PC-3 (cell line): ENCODE results near the gene PCDH9. TPM values are rescaled to one million over a fixed set of nuclear protein-coding genes. Genes with fewer than 3 reads are reported as not detected.

ENCODE experiments used
- ATAC-seq: fragments of 200-7000 bp; cut with Tn5 transposase; 2 replicates; pipeline ENCODE4 v1.9.1; 2020; ENCODE audit warnings: mild to moderate bottlenecking, moderate library complexity
- BruUV-seq: library from RNA; stranded (reverse); fragments of 400-500 nt; replicated peaks from 2 replicates; lab custom pipeline; 2021; lab: Mats Ljungman, UMichigan
- CTCF ChIA-PET: fragments of 300-600 bp; sonication (Branson Sonifier 250); formaldehyde crosslinking; loops from one replicate; lab custom pipeline; 2022; ENCODE audit warnings: antibody characterized with exemption; lab: Charles Lee
- POLR2A ChIA-PET: fragments of 300-600 bp; sonication (Branson Sonifier 250); formaldehyde crosslinking; loops from one replicate; lab custom pipeline; 2022; ENCODE audit warnings: antibody characterized with exemption; ENCODE audit not compliant: unreplicated experiment; lab: Charles Lee
- DNase-seq: peaks from one replicate; pipeline ENCODE4 v3.0.0-alpha.2; 2015
- H2AFZ ChIP-seq: fragments of 300-600 bp; sonication (generic); 2 replicates; pipeline ENCODE4 v1.6.0; 2016; ENCODE audit warnings: antibody characterized with exemption, low read length
- H3F3A ChIP-seq: fragments of 300-600 bp; sonication (generic); one replicate; pipeline ENCODE4 v1.6.0; 2017; ENCODE audit warnings: antibody characterized with exemption, low read length, control low read depth, mild to moderate bottlenecking; ENCODE audit not compliant: unreplicated experiment
- H3K27ac ChIP-seq: fragments of 300-600 bp; sonication (generic); 2 replicates; pipeline ENCODE4 v1.5.1; 2016; ENCODE audit warnings: mild to moderate bottlenecking, low read length
- H3K27me3 ChIP-seq: fragments of 300-600 bp; sonication (generic); 2 replicates; pipeline ENCODE4 v1.6.1; 2016; ENCODE audit warnings: low read length, mixed read lengths
- H3K36me3 ChIP-seq: fragments of 300-600 bp; sonication (generic); 2 replicates; pipeline ENCODE4 v1.6.1; 2016; ENCODE audit warnings: low read depth, mixed run types, low read length, mixed read lengths
- H3K4me1 ChIP-seq: fragments of 300-600 bp; sonication (generic); 2 replicates; pipeline ENCODE4 v1.5.1; 2016; ENCODE audit warnings: low read length; ENCODE audit not compliant: insufficient read depth
- H3K4me2 ChIP-seq: fragments of 300-600 bp; sonication (generic); 2 replicates; pipeline ENCODE4 v1.6.0; 2016; ENCODE audit warnings: low read length
- H3K4me3 ChIP-seq: fragments of 300-600 bp; sonication (generic); 2 replicates; pipeline ENCODE4 v1.5.1; 2016; ENCODE audit warnings: mild to moderate bottlenecking, low read length, mixed read lengths
- H3K79me2 ChIP-seq: fragments of 300-600 bp; sonication (generic); 2 replicates; pipeline ENCODE4 v1.6.1; 2017; ENCODE audit warnings: low read length, mixed read lengths
- H3K9ac ChIP-seq: fragments of 300-600 bp; sonication (generic); 2 replicates; pipeline ENCODE4 v1.6.0; 2016; ENCODE audit warnings: mild to moderate bottlenecking, low read length
- H3K9me2 ChIP-seq: fragments of 300-600 bp; sonication (generic); replicated peaks from 2 replicates; pipeline ENCODE4 v1.6.1; 2016; ENCODE audit warnings: mixed run types, low read length, mixed read lengths
- H3K9me3 ChIP-seq: fragments of 300-600 bp; sonication (generic); 2 replicates; pipeline ENCODE4 v1.6.1; 2016; ENCODE audit warnings: low read length, mixed read lengths
- H4K20me1 ChIP-seq: fragments of 300-600 bp; sonication (generic); 2 replicates; pipeline ENCODE4 v1.6.1; 2016; ENCODE audit warnings: low read length, mixed read lengths
- EZH2 ChIP-seq: fragments of 300-600 bp; sonication (generic); IDR thresholded peaks from one replicate; pipeline ENCODE4 v1.6.1; 2017; ENCODE audit warnings: antibody characterized with exemption, mild to moderate bottlenecking, low read length; ENCODE audit not compliant: unreplicated experiment
- EZH2phosphoT487 ChIP-seq: fragments of 300-600 bp; sonication (generic); IDR thresholded peaks from 2 replicates; pipeline ENCODE4 v1.6.1; 2018; ENCODE audit warnings: mild to moderate bottlenecking, antibody characterized with exemption, low read length, borderline replicate concordance
- intact Hi-C: fragments of 100-400 bp; cut with micrococcal nuclease; formaldehyde crosslinking; loops from 2 replicates; pipeline ENCODE4 v1.9.0; 2023
- total RNA-seq: library from RNA; depleted of rRNA; stranded (reverse); fragments of >200 nt; gene quantifications from 2 replicates; pipeline ENCODE4 v1.2.3, GENCODE V29; 2014
- TF ChIP-seq, protein P1 (sequence below): fragments of 300-600 bp; sonication (generic); conservative IDR thresholded peaks from 2 replicates; pipeline ENCODE4 v1.5.1; 2017; ENCODE audit warnings: antibody characterized with exemption, low read depth, mild to moderate bottlenecking, low read length

The PCDH9 gene
- total RNA-seq, 1 experiment from 2014 or later = 0.98 TPM

DNA sequence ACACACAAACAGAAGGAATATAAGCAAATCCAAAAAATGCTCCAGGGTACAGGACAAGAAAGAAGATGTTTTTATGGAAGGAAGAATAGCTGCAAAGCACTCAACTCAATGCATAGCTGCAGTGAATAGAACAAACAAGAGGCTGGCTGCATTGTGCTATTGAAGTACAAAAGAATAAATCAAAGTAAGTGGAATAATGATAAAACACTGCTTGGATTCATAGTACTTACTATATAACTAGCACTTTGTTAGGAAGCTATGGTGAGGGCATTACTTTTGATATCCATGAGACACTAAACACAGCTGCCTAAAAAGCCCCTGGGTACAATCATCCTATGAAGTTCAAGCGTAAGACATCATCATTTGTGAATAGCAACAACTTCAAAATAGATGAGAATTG is 350.1 kb downstream of the PCDH9 start:
- Histone ChIP-seq H3K4me3 (no peak overlapping the region), H4K20me1 (no peaks in the 10 kb centered on the region), H3K4me2 (no peak overlapping the region), H3F3A (no peaks in the 10 kb centered on the region), H3K4me1 (no peaks in the 10 kb centered on the region), H3K9me2 (no peaks in the 10 kb centered on the region), H3K9me3 (no peaks in the 10 kb centered on the region), H3K36me3 (no peaks in the 10 kb centered on the region), H3K9ac (no peak overlapping the region), H3K27ac (no peak overlapping the region), H3K27me3 (no peaks in the 10 kb centered on the region), H3K79me2 (no peaks in the 10 kb centered on the region), H2AFZ (no peak overlapping the region)
- DNase-seq (no peak), ATAC-seq (no peak)
- intact Hi-C loops = no loop called here
- ChIA-PET CTCF (no interaction called here), POLR2A (no interaction called here)
- no TSS peak for BruUV-seq
- no peak for TF ChIP-seq EZH2
- TF ChIP-seq, protein P1, sequence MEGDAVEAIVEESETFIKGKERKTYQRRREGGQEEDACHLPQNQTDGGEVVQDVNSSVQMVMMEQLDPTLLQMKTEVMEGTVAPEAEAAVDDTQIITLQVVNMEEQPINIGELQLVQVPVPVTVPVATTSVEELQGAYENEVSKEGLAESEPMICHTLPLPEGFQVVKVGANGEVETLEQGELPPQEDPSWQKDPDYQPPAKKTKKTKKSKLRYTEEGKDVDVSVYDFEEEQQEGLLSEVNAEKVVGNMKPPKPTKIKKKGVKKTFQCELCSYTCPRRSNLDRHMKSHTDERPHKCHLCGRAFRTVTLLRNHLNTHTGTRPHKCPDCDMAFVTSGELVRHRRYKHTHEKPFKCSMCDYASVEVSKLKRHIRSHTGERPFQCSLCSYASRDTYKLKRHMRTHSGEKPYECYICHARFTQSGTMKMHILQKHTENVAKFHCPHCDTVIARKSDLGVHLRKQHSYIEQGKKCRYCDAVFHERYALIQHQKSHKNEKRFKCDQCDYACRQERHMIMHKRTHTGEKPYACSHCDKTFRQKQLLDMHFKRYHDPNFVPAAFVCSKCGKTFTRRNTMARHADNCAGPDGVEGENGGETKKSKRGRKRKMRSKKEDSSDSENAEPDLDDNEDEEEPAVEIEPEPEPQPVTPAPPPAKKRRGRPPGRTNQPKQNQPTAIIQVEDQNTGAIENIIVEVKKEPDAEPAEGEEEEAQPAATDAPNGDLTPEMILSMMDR = no peak
- TF ChIP-seq EZH2phosphoT487 = no peak

DNA sequence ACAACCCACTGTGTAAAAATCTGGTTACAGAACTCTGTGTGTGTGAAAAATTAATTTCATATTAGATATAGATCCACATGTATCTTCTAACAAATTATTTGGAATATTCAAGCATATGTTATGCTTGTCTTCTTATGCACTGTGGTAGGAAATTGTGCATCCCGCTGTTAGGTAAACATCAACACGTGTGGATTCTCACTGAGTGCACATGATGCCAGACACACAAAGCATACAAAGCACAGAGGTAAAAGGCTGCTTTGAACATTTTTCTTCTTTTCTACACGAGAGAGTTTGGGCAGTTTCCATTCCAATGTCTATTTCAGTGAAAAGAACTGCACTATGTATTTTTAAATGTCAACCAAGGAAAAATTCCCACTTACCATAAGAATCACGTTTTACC is 354.9 kb downstream of the PCDH9 start:
- Histone ChIP-seq H3K9ac (no peak overlapping the region), H3K4me2 (no peak overlapping the region), H3K27me3 (no peaks in the 10 kb centered on the region), H2AFZ (no peak overlapping the region), H3K9me2 (no peaks in the 10 kb centered on the region), H3K79me2 (no peaks in the 10 kb centered on the region), H3K9me3 (no peaks in the 10 kb centered on the region), H3K36me3 (no peaks in the 10 kb centered on the region), H3K4me3 (no peak overlapping the region), H4K20me1 (no peaks in the 10 kb centered on the region), H3K4me1 (no peaks in the 10 kb centered on the region), H3F3A (no peaks in the 10 kb centered on the region), H3K27ac (no peak overlapping the region)
- DNase-seq (no peak), ATAC-seq (no peak)
- TF ChIP-seq, protein P1 = no peak
- TF ChIP-seq EZH2 (no peak), EZH2phosphoT487 (no peak)
- ChIA-PET CTCF (no interaction called here), POLR2A (no interaction called here)
- no TSS peak for BruUV-seq
- intact Hi-C loops = no loop called here

DNA sequence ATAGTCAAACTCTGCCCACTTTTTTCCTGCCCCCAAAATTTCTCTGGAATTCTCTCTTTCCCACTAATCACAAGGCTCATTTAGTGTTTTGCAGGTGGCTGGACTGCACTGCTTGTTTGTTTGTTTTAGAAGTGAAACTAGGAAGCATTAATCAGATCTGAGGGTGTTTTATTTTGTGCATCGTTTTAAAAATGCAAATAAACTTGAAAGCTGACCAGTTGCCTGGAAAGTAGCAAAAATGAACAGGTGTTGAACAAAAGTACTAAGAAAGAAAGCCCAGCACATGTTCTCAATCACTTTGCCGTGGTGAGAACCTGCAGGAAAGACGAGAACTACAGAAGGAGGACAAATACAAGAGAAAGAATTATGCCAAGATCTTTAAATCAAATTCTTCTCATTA is 365.5 kb downstream of the PCDH9 start:
- no peaks in the 10 kb centered on the region for H3K4me1 ChIP-seq
- BruUV-seq = no TSS peak
- no peaks in the 10 kb centered on the region for H3F3A ChIP-seq
- H3K4me3 ChIP-seq = peak overlapping the region; percentile 55
- no peaks in the 10 kb centered on the region for H3K79me2 ChIP-seq
- peak overlapping the region; percentile 64 for H2AFZ ChIP-seq
- no peaks in the 10 kb centered on the region for H3K9me3 ChIP-seq
- TF ChIP-seq EZH2 (no peak), EZH2phosphoT487 (no peak)
- TF ChIP-seq, protein P1 = no peak
- H3K4me2 ChIP-seq = peak overlapping the region; percentile 77
- ChIA-PET POLR2A (no interaction called here), CTCF (no interaction called here)
- no peak for ATAC-seq
- H3K27me3 ChIP-seq = no peaks in the 10 kb centered on the region
- no peak for DNase-seq
- no peaks in the 10 kb centered on the region for H3K36me3 ChIP-seq
- H3K9ac ChIP-seq = no peak overlapping the region
- no peaks in the 10 kb centered on the region for H3K9me2 ChIP-seq
- intact Hi-C loops = no loop called here
- no peak overlapping the region for H3K27ac ChIP-seq
- no peaks in the 10 kb centered on the region for H4K20me1 ChIP-seq
